GDM1 (cell line): ENCODE data around the gene PLEKHJ1.

Experiments
- DNase-seq: peaks from one replicate; lab custom pipeline; 2025; lab: John Stamatoyannopoulos, UW

PLEKHJ1 gene

GRCh38 chr19:2249010-2249866 is 13.1 kb upstream of the PLEKHJ1 start, which contains the start of gene AMH:
TSS of gene AMH (plus strand) at chr19:2249323. CDS start at chr19:2249333, 10 bp downstream.
- no peak for DNase-seq

GRCh38 chr19:2248136-2249009 is 12.2 kb upstream of the PLEKHJ1 start:
- DNase-seq = no peak

GRCh38 chr19:2247433-2248101 is 11.4 kb upstream of the PLEKHJ1 start:
- DNase-seq = no peak

GRCh38 chr19:2246801-2247361 is 10.8 kb upstream of the PLEKHJ1 start:
- no peak for DNase-seq

- DNase-seq = no peak
These were observed 10.0 kb upstream of the PLEKHJ1 start for GRCh38 chr19:2246014-2246620.

GRCh38 chr19:2245273-2245672 is 9.1 kb upstream of the PLEKHJ1 start:
- no peak for DNase-seq

GRCh38 chr19:2244486-2244885 is 8.4 kb upstream of the PLEKHJ1 start:
- DNase-seq = no peak

GRCh38 chr19:2244125-2244411 is 7.9 kb upstream of the PLEKHJ1 start:
- DNase-seq = no peak

GRCh38 chr19:2243274-2244124 is 7.4 kb upstream of the PLEKHJ1 start:
- DNase-seq = no peak

- no peak for DNase-seq
These were observed 6.7 kb upstream of the PLEKHJ1 start for GRCh38 chr19:2242816-2243215.

- no peak for DNase-seq
These were observed 6.0 kb upstream of the PLEKHJ1 start for GRCh38 chr19:2242092-2242537.

- DNase-seq = no peak
These were observed 5.0 kb upstream of the PLEKHJ1 start for GRCh38 chr19:2240881-2241760.

GRCh38 chr19:2239771-2240770 is 3.9 kb upstream of the PLEKHJ1 start:
- peak; percentile 21 for DNase-seq

- no peak for DNase-seq
These were observed 3.0 kb upstream of the PLEKHJ1 start for GRCh38 chr19:2239173-2239572.

- no peak for DNase-seq
These were observed 1.7 kb upstream of the PLEKHJ1 start for GRCh38 chr19:2237869-2238153.

- no peak for DNase-seq
These were observed 1.1 kb upstream of the PLEKHJ1 start for GRCh38 chr19:2237051-2237868.

GRCh38 chr19:2236064-2236313 is 140 bp downstream of the PLEKHJ1 start:
- no peak for DNase-seq

GRCh38 chr19:2235381-2236063 is 607 bp downstream of the PLEKHJ1 start:
- no peak for DNase-seq
